ENCODE results near the gene FBRSL1. TPM values are rescaled to one million over a fixed set of nuclear protein-coding genes. Genes with fewer than 3 reads are reported as not detected.

Gene FBRSL1
- total RNA-seq, 1 experiment from 2014 or later = 124 TPM

- ChIA-PET POLR2A (no interaction called here), CTCF (no interaction called here), RAD21 (ENCODE audit: low non-redundant PET in 1 of 2, low total read pairs in 2 of 2, uncharacterized antibody in 2 of 2, unreplicated experiment in 2 of 2) (no interaction called here)
- peaks cover 9% of the 10 kb centered on the region; the same call in 1 of the 2 replicates for H4K20me1 ChIP-seq (ENCODE audit: insufficient read depth)
- no peaks in the 10 kb centered on the region for H3K27me3 ChIP-seq (ENCODE audit: insufficient read depth, low read length)
- ATAC-seq (no peak), DNase-seq (ENCODE audit: low read depth, low spot score) (no peak)
- peaks cover 7 to 27% of the 10 kb centered on the region in 2 experiments; a peak in 3 of 4 replicates for H3K4me1 ChIP-seq (ENCODE audit: control insufficient read depth in 1 of 2, insufficient read depth in 2 of 2, low read length in 2 of 2)
- no peak overlapping the region for H3K4me2 ChIP-seq (ENCODE audit: low read length)
- TF ChIP-seq, protein P1, sequence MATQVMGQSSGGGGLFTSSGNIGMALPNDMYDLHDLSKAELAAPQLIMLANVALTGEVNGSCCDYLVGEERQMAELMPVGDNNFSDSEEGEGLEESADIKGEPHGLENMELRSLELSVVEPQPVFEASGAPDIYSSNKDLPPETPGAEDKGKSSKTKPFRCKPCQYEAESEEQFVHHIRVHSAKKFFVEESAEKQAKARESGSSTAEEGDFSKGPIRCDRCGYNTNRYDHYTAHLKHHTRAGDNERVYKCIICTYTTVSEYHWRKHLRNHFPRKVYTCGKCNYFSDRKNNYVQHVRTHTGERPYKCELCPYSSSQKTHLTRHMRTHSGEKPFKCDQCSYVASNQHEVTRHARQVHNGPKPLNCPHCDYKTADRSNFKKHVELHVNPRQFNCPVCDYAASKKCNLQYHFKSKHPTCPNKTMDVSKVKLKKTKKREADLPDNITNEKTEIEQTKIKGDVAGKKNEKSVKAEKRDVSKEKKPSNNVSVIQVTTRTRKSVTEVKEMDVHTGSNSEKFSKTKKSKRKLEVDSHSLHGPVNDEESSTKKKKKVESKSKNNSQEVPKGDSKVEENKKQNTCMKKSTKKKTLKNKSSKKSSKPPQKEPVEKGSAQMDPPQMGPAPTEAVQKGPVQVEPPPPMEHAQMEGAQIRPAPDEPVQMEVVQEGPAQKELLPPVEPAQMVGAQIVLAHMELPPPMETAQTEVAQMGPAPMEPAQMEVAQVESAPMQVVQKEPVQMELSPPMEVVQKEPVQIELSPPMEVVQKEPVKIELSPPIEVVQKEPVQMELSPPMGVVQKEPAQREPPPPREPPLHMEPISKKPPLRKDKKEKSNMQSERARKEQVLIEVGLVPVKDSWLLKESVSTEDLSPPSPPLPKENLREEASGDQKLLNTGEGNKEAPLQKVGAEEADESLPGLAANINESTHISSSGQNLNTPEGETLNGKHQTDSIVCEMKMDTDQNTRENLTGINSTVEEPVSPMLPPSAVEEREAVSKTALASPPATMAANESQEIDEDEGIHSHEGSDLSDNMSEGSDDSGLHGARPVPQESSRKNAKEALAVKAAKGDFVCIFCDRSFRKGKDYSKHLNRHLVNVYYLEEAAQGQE (IDR thresholded peaks at IDR 0.05; ENCODE audit: low read depth) = no peak
- TF ChIP-seq ZNF274 (IDR thresholded peaks at IDR 0.05; ENCODE audit: low read depth, low read length) = no peak
- no peak for TF ChIP-seq FOSL1 (IDR thresholded peaks at IDR 0.05; ENCODE audit: low read depth)
- no peak for TF ChIP-seq CTCF (IDR thresholded peaks at IDR 0.05 in 2 of 3, conservative IDR thresholded peaks at IDR 0.05 in 1 of 3; ENCODE audit: borderline replicate concordance in 1 of 3, insufficient read depth in 1 of 3, low read depth in 2 of 3, low read length in 2 of 3)
- no peak for TF ChIP-seq EZH2phosphoT487 (IDR thresholded peaks at IDR 0.05; ENCODE audit: borderline replicate concordance)
- TF ChIP-seq ATF3 (IDR thresholded peaks at IDR 0.05) = no peak
- no peak for TF ChIP-seq ZBTB33 (IDR thresholded peaks at IDR 0.05; ENCODE audit: extremely low read depth, insufficient replicate concordance, low read length)
- TF ChIP-seq SP1 (IDR thresholded peaks at IDR 0.05; ENCODE audit: low read depth) = no peak
- no peak for TF ChIP-seq MAX (IDR thresholded peaks at IDR 0.05)
- no peak for TF ChIP-seq ZFX (IDR thresholded peaks at IDR 0.05)
- TF ChIP-seq CBX3 (IDR thresholded peaks at IDR 0.05; ENCODE audit: low read depth) = no peak
- no peak for TF ChIP-seq EGR1 (IDR thresholded peaks at IDR 0.05; ENCODE audit: low read depth)
- no TSS peak for BruUV-seq (replicated peaks)
- H3K9me3 ChIP-seq (ENCODE audit: control insufficient read depth in 1 of 2, insufficient read depth in 1 of 2, low read depth in 1 of 2, low read length in 2 of 2) = no peaks in the 10 kb centered on the region
- H3K79me2 ChIP-seq (ENCODE audit: insufficient read depth, low read length) = peaks cover 33% of the 10 kb centered on the region
- H3K9ac ChIP-seq (ENCODE audit: low read length) = no peak overlapping the region
- no peaks in the 10 kb centered on the region; a peak in 1 of 4 replicates for H3K36me3 ChIP-seq (ENCODE audit: control insufficient read depth in 1 of 2, insufficient read depth in 2 of 2, low read length in 2 of 2)
- no peak overlapping the region for H3K27ac ChIP-seq (ENCODE audit: low read depth, low read length)
- intact Hi-C loops (cut with micrococcal nuclease) = no loop called here
- no peaks in the 10 kb centered on the region for H3K9me2 ChIP-seq (ENCODE audit: insufficient read depth)
- H3K4me3 ChIP-seq (replicated peaks in 1 of 2; ENCODE audit: low read depth in 1 of 2, low read length in 2 of 2) = no peak overlapping the region
- no peak overlapping the region for H2AFZ ChIP-seq (ENCODE audit: low read depth, low read length, poor library complexity, severe bottlenecking)
Observed at GRCh38 chr12:132558042-132558856, 68.3 kb downstream of the FBRSL1 start.
